OCI-LY7 (cell line): Measurements from ENCODE around the gene TMC2. TPM values are rescaled to one million over a fixed set of nuclear protein-coding genes. Genes with fewer than 3 reads are reported as not detected.

Experiments used
- BruUV-seq: library from RNA; stranded (reverse); fragments of 400-500 nt; replicated peaks from 2 replicates; lab custom pipeline; 2021; lab: Mats Ljungman, UMichigan
- CTCF ChIA-PET: fragments of 300-600 bp; sonication (Branson Sonifier 250); formaldehyde crosslinking; loops from one replicate; lab custom pipeline; 2022; ENCODE audit warnings: antibody characterized with exemption; ENCODE audit not compliant: unreplicated experiment; lab: Charles Lee
- POLR2A ChIA-PET: fragments of 300-600 bp; sonication (Branson Sonifier 250); formaldehyde crosslinking; loops from one replicate; lab custom pipeline; 2022; ENCODE audit warnings: antibody characterized with exemption; lab: Charles Lee
- DNase-seq: peaks from one replicate; pipeline ENCODE4 v3.0.0-alpha.2; 2015; ENCODE audit warnings: low spot score
- H2AFZ ChIP-seq: fragments of 200-600 bp; sonication (generic), shearing (Covaris generic); 2 replicates; pipeline ENCODE4 v1.6.1; 2014; ENCODE audit warnings: mild to moderate bottlenecking, antibody characterized with exemption, low read length, moderate library complexity
- H3K27ac ChIP-seq: fragments of 200-600 bp; sonication (generic); 2 replicates; pipeline ENCODE4 v1.5.1; 2014; ENCODE audit warnings: mixed run types, low read depth, mild to moderate bottlenecking, moderate library complexity, low read length, inconsistent platforms; ENCODE audit not compliant: poor library complexity, severe bottlenecking
- H3K36me3 ChIP-seq: fragments of 200-600 bp; sonication (generic); 2 replicates; pipeline ENCODE4 v1.6.1; 2014; ENCODE audit warnings: mild to moderate bottlenecking, antibody characterized with exemption, low read length, moderate library complexity, mixed read lengths; ENCODE audit not compliant: insufficient read depth
- H3K4me1 ChIP-seq: fragments of 200-600 bp; sonication (generic); 2 replicates; pipeline ENCODE4 v1.5.1; 2014; ENCODE audit warnings: mild to moderate bottlenecking, low read length; ENCODE audit not compliant: insufficient read depth, poor library complexity, severe bottlenecking
- H3K4me2 ChIP-seq: fragments of 200-600 bp; sonication (generic); 2 replicates; pipeline ENCODE4 v1.6.1; 2014; ENCODE audit warnings: mild to moderate bottlenecking, low read length
- H3K4me3 ChIP-seq: fragments of 200-600 bp; sonication (generic); 2 replicates; pipeline ENCODE4 v1.5.1; 2014; ENCODE audit warnings: mild to moderate bottlenecking, low read depth, low read length; ENCODE audit not compliant: poor library complexity, severe bottlenecking
- H3K79me2 ChIP-seq: fragments of 200-600 bp; sonication (generic); 2 replicates; pipeline ENCODE4 v1.6.1; 2016; ENCODE audit warnings: low read depth, mild to moderate bottlenecking, low read length, moderate library complexity, mixed read lengths; ENCODE audit not compliant: insufficient read depth
- H3K9me2 ChIP-seq: fragments of 200-600 bp; sonication (generic); 2 replicates; pipeline ENCODE4 v1.6.1; 2016; ENCODE audit warnings: mild to moderate bottlenecking, low read length, mixed read lengths; ENCODE audit not compliant: insufficient read depth
- H3K9me3 ChIP-seq: fragments of 200-600 bp; sonication (generic); 2 replicates; pipeline ENCODE4 v1.6.1; 2014; ENCODE audit warnings: mild to moderate bottlenecking, mixed run types, low read length, mixed read lengths
- H4K20me1 ChIP-seq: fragments of 200-600 bp; sonication (generic); 2 replicates; pipeline ENCODE4 v1.6.1; 2014; ENCODE audit warnings: mild to moderate bottlenecking, antibody characterized with exemption, low read length, moderate library complexity, mixed read lengths; ENCODE audit not compliant: insufficient read depth
- CTCF ChIP-seq: fragments of 200-600 bp; sonication (generic); conservative IDR thresholded peaks from 2 replicates; pipeline ENCODE4 v1.5.1; 2014; ENCODE audit warnings: mild to moderate bottlenecking, antibody characterized with exemption, low read length, moderate library complexity, mixed read lengths
- EZH2phosphoT487 ChIP-seq: fragments of 200-600 bp; sonication (generic); IDR thresholded peaks from 2 replicates; pipeline ENCODE4 v1.6.1; 2018; ENCODE audit warnings: low read depth, borderline replicate concordance, mild to moderate bottlenecking, mixed run types, antibody characterized with exemption, low read length, moderate library complexity, mixed read lengths
- intact Hi-C: fragments of 100-400 bp; cut with micrococcal nuclease; formaldehyde crosslinking; loops from one replicate; pipeline ENCODE4 v1.10.0; 2022; ENCODE audit not compliant: unreplicated experiment
- total RNA-seq, 2 experiments: library from RNA; depleted of rRNA in 1 of 2; stranded (reverse); fragments of >200 nt in 1 of 2; shearing (Covaris generic) in 1 of 2; gene quantifications; 2 replicates each; pipeline ENCODE4 v1.2.3, GENCODE V29; 2014 to 2022

The TMC2 gene
- total RNA-seq, 2 experiments from 2014 or later = not detected

DNA sequence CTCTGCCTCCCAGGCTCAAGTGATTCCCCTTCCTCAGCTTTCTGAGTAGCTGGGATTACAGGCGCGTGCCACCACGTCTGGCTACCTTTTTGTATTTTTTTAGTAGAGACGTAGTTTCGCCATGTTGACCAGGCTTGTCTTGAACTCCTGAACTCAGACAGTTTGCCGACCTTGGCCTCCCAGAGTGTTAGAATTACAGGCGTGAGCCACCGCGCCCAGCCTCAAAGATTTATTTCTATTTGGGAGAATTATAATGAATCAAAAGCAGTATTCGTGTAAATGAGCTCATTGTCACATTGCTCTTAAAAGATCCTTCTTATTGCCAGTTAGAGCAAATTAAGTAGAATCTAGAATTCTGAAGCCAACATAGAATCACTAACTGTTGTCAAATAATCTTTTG lies 18.3 kb upstream of the TMC2 start:
- no peak overlapping the region for H2AFZ ChIP-seq
- H3K9me3 ChIP-seq = no peaks in the 10 kb centered on the region
- POLR2A ChIA-PET = interaction anchor here (0.5 to 0.7 kb wide), 2 partner anchors 28 to 152 kb away, joined by 3 to 4 read pairs; no protein-coding TSS in a partner anchor
- no peak overlapping the region for H3K27ac ChIP-seq
- no peaks in the 10 kb centered on the region for H3K4me1 ChIP-seq
- CTCF ChIA-PET = no interaction called here
- TF ChIP-seq EZH2phosphoT487 (no peak), CTCF (no peak)
- no peak for DNase-seq
- H3K79me2 ChIP-seq = no peaks in the 10 kb centered on the region
- H3K36me3 ChIP-seq = no peaks in the 10 kb centered on the region
- H3K4me3 ChIP-seq = no peak overlapping the region
- BruUV-seq = no TSS peak
- H4K20me1 ChIP-seq = no peaks in the 10 kb centered on the region
- intact Hi-C loops = no loop called here
- no peak overlapping the region for H3K4me2 ChIP-seq
- H3K9me2 ChIP-seq = no peaks in the 10 kb centered on the region

DNA sequence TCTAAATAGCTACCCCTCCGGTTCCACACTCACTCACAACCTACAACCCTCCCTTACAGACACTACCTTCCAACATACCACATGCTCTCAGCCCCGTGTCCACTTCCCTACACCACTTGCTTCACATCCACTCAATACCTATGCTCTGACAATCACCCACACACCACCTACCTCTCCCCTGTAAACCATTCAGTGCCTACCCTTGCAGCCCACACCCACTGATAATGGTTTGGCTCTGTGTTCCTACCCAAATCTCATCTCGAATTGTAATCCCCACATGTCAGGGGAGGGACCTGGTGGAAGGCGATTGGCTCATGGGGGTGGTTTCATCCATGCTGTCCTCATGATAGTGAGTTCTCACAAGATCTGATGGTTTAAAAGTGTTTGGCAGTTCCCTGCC lies 17.8 kb upstream of the TMC2 start:
- no peak for DNase-seq
- Histone ChIP-seq H3K36me3 (no peaks in the 10 kb centered on the region), H3K9me3 (no peaks in the 10 kb centered on the region), H3K4me2 (no peak overlapping the region), H3K9me2 (no peaks in the 10 kb centered on the region), H3K27ac (no peak overlapping the region), H4K20me1 (no peaks in the 10 kb centered on the region), H2AFZ (no peak overlapping the region), H3K79me2 (no peaks in the 10 kb centered on the region), H3K4me1 (no peaks in the 10 kb centered on the region), H3K4me3 (no peak overlapping the region)
- CTCF ChIA-PET = no interaction called here
- TF ChIP-seq CTCF (no peak), EZH2phosphoT487 (no peak)
- intact Hi-C loops = no loop called here
- POLR2A ChIA-PET = no interaction called here
- BruUV-seq = no TSS peak

- intact Hi-C loops = no loop called here
- no peak for TF ChIP-seq CTCF
- ChIA-PET CTCF (no interaction called here), POLR2A (interaction anchor here (0.7 kb wide), 1 partner anchor 1819 kb away, joined by 3 read pairs; no protein-coding TSS in a partner anchor)
- Histone ChIP-seq H3K27ac (no peak overlapping the region), H4K20me1 (no peaks in the 10 kb centered on the region), H3K4me2 (no peak overlapping the region), H3K4me1 (no peaks in the 10 kb centered on the region), H3K9me3 (no peaks in the 10 kb centered on the region), H3K36me3 (no peaks in the 10 kb centered on the region), H2AFZ (no peak overlapping the region), H3K9me2 (no peaks in the 10 kb centered on the region), H3K4me3 (no peak overlapping the region), H3K79me2 (no peaks in the 10 kb centered on the region)
- no peak for DNase-seq
- no TSS peak for BruUV-seq
Measured at GRCh38 chr20:2519115-2519809, 17.1 kb upstream of the TMC2 start.
